ENCODE results near the gene COL17A1.

COL17A1 gene

GRCh38 chr10:104096692-104097091 lies 11.0 kb upstream of the COL17A1 start:
- DNase-seq, result no peak

- no peak for DNase-seq
Observed at GRCh38 chr10:104092749-104093148, 7.1 kb upstream of the COL17A1 start.

- DNase-seq, result peak; percentile 28
Observed at GRCh38 chr10:104090611-104091010, 4.9 kb upstream of the COL17A1 start.

GRCh38 chr10:104089621-104090020 lies 3.9 kb upstream of the COL17A1 start:
- no peak for DNase-seq

GRCh38 chr10:104088239-104088638 lies 2.6 kb upstream of the COL17A1 start:
- no peak for DNase-seq

- no peak for DNase-seq
Observed at GRCh38 chr10:104084482-104085142, 1.1 kb downstream of the COL17A1 start.

DNA sequence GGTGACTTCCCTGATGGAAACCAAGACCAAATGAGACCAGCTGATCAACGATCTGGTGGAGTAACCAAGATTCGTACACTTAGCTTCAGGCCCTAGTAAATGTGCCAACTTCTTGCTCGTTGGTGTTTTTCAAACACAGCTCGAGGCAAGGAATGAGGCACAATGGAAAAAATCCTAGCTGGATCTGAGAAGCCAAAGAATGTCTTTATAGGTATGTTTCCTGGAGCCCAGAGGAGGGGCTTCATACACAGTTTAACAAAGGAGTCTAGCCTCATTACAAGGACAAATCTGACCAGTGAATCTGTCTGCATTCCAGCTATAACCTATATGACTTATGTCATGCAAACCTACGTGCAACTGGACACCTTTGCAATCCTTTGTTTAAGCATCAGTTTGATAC lies 3.7 kb downstream of the COL17A1 start:
- no peak for DNase-seq

GRCh38 chr10:104080762-104081161 lies 4.9 kb downstream of the COL17A1 start:
- DNase-seq, result no peak

DNA sequence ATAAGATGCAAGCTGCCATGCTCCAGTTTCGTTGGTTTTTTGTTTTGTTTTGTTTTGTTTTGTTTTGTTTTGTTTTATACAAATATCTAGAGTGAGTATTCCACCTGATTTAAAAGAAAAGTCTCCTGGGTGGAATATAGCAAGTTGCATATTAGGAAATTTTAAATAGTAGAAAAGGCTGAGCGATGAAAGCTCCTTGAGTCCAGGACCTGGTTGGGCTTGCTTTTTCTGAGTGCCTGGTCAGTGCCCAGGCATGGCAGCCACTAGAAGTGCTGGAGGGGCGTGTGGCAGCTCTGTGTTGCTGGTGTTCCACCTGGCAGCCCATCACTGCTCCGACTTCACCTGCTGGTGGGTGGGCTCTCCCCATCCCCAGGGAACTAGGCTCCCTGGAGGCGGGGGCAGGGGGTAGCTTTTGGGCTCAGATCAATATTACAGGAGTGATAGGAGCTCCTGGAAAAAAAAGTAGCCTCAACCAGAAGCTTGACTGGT lies 8.0 kb downstream of the COL17A1 start:
- DNase-seq, result no peak

DNA sequence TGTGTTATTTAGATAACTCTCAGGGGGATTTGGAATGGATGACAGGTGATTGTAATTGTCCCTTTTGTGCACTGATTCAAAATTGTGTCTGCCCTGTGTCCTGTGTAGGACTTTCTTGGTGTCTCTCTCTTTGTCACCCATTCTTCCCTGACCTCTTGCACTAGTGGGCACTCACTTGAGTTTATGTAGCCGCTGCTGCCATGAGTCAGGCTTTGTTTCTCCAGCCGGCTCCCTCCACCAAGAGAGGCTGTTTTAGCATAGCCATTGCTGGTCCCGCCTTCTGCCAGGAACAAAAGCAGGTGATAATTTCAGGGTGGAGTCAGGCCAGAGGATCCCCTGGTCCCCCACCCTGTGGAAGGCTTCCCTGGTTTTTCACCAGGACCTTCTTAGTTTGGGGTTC lies 8.4 kb downstream of the COL17A1 start:
- no peak for DNase-seq

DNA sequence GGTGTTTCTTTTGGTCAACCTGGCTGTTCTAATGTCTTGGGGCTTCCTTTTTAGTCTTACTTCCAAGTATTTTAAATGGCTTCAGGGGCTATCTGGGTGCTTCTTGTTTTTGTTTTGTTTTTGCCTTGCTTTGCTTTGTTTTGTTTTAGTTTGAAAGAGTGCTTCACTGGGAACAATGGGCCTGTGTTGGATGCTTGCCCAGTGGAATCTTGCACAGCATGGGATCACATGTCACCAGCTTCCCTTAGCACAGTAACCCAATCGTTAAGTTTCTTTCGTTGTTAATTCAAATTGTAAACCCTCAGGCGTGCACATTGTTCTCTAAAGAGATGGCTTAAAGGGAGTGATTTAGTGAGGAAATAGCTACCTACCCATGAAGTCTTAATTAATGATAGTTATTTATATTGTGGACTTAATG lies 8.9 kb downstream of the COL17A1 start:
- DNase-seq, result no peak

- DNase-seq, result no peak
Observed at GRCh38 chr10:104074505-104074904, 11.2 kb downstream of the COL17A1 start.

DNA sequence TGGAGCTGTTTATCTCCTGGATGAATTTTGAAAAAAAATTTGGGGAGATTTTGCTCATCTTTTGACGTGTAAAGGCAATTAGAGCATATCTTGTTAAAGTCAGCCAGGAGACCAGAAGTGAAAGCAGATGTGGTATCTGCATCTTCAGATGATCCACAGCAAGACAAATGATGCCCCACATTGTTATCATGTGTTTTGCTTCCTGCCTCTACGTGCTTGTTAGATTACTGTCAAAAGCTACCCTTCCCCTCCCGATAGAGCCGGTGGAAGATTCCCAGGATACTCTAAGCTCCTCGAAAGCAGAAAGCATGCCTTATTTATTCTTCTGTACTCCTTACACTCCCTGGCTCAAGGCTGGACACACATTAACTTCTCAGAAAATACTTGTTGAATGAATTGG lies 12.9 kb downstream of the COL17A1 start:
- no peak for DNase-seq

- no peak for DNase-seq
Observed at GRCh38 chr10:104069613-104070012, 16.1 kb downstream of the COL17A1 start.

- DNase-seq, result no peak
Observed at GRCh38 chr10:104067525-104067924, 18.2 kb downstream of the COL17A1 start.

DNA sequence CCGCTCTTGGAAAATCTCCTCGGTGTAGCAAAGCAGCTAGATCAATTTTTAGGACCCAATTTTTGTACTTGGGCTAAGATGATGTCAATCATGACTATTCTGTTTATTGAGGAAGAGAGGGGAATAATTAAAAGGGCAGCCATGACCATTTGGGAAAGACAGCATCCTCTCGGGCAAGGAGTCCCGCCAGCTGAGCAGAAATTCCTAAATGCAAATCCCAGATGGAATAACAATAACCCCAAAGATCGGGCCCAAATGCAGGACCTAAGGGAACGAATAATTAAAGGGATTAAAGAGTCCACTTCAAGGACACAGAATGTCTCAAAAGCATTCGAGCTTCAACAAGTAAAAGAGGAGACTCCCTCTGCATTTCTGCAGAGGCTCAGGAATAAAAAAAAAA lies 18.7 kb downstream of the COL17A1 start:
- DNase-seq, result no peak

DNA sequence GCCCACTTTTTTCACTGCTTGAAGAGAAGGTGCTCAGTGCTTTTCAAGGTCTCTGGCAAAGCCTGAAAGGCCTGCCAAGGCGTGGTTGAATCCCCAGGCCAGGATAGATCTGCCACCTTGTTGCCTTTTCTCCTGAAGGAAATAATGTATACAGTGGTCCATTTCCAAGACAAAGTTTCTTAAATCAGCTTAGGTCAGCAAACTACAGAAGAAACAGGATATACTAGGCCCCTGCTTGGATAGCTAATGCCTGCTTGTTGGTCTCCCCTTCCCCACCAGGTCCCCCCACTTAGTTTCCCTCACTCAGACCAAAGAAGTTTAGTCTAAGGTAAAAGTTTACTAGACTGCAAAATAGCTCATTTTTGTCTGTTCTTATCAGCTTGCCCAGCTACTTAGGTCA lies 19.9 kb downstream of the COL17A1 start:
- DNase-seq, result no peak

DNA sequence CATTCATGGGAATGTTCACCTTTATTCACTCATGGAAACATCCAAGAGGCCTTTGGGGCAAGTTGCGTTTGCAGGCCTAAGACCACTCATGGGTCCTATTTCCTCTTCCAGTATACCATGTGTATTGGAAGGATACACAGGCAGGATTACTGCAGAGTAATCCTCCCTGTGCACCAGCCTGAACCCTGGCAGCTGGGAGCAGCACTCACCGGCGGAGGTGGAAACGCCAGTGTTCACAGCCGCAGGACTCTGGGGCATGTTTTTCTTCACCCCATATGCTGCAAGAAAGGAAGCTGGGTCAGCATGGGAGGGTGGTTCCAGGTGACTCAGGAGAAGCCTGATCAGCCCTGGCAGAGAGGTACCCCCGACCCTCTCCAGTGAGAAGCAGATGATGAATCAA lies 24.5 kb downstream of the COL17A1 start:
- DNase-seq, result no peak

- no peak for DNase-seq
Observed at GRCh38 chr10:104059364-104059763, 26.3 kb downstream of the COL17A1 start.

DNA sequence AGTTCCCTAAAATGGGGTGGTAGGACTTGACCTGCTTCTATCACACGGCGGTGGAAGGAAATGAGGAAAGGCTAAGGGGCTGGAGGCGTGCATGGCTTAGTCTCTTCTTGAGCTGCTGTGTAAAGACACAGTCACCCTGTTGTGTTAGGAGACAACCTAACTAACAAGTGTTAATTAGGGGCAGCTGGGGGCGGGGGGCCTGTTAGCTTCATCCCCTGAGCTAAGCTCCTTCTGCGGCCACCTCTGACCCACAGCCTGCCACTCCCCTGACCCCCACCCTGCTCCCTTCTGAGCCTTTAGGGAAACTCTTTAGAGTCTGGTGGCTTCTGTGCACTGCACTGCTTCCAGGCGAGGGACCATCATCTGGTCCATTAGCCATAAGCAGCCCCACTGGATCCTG lies 28.0 kb downstream of the COL17A1 start:
- DNase-seq, result no peak

- no peak for DNase-seq
Observed at GRCh38 chr10:104056619-104057273, 28.9 kb downstream of the COL17A1 start.

DNA sequence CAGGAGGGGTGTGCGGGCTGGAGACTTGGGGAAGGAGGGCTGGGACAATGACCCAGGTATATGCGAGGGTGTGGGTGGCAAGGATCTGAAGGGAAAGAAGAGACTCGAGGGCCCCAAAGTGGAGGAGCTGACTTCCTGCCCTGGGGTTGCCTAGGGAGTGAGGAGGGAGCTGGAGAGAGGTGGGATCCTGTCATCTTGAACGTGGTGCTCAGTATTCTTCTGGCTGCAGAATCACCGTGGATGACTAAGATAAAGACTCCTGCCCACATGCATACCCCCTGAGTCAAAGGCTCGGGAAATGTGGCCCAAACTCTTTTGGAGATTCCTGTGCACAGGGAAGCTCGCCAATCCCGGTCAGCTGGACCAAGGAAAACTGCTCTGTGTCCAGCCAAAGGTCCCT lies 31.2 kb downstream of the COL17A1 start:
- peak; percentile 72 for DNase-seq

GRCh38 chr10:104053201-104053600 lies 32.5 kb downstream of the COL17A1 start:
- DNase-seq, result no peak

DNA sequence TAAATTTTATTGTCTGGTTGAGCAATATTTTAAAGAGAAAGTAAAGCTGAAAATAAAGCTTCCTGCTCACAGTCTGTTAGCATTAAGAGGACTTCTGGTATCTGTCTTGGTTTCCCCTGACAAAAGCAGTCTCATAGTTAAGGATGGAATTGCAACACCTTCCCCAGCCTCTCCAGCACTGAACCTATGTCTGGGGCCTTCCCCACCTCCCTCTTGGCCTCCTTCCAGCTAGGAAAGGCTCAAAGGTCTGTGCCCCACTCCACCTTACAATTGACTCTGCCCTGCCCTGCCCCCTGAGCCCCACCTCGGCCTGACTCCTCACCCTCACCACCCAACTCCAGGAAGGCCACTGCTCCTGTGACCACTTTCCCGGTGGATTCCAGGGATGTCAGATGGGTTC lies 33.2 kb downstream of the COL17A1 start:
- DNase-seq, result no peak

All from fibroblast of skin of abdomen (primary cell).